ENCODE results near the gene MFSD6. TPM values are rescaled to one million over a fixed set of nuclear protein-coding genes. Genes with fewer than 3 reads are reported as not detected.

MFSD6 gene
- total RNA-seq, 1 donor from 2014 or later = 1.5 TPM

DNA sequence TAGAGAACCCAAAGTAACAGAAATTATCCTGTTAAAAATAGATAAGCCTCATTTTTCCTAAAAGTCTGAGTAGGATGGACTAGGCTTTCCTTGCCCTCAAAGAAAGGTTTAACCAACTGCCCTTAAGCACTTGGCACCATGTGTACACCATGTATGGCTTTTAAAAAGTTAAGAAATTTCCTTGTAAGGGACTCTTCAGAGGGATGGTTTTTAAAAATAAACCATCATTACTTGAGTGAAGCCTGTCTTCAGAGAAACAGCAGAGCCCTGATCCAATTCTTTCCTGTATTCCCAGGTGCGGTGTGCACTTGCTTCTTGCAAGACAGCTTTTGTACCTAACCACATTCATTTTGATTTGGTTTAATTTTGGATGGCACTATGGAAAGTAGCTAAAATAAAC, 127.4 kb downstream of the MFSD6 start:
- H3K4me1 Mint-ChIP-seq = peaks cover 28% of the 10 kb centered on the region
- peak overlapping the region; percentile 45 for H3K27ac Mint-ChIP-seq (ENCODE audit: unreplicated experiment)
- TF ChIP-seq, protein P1, sequence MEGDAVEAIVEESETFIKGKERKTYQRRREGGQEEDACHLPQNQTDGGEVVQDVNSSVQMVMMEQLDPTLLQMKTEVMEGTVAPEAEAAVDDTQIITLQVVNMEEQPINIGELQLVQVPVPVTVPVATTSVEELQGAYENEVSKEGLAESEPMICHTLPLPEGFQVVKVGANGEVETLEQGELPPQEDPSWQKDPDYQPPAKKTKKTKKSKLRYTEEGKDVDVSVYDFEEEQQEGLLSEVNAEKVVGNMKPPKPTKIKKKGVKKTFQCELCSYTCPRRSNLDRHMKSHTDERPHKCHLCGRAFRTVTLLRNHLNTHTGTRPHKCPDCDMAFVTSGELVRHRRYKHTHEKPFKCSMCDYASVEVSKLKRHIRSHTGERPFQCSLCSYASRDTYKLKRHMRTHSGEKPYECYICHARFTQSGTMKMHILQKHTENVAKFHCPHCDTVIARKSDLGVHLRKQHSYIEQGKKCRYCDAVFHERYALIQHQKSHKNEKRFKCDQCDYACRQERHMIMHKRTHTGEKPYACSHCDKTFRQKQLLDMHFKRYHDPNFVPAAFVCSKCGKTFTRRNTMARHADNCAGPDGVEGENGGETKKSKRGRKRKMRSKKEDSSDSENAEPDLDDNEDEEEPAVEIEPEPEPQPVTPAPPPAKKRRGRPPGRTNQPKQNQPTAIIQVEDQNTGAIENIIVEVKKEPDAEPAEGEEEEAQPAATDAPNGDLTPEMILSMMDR (conservative IDR thresholded peaks at IDR 0.05) = no peak
- peaks cover 17% of the 10 kb centered on the region for H3K9me3 Mint-ChIP-seq
- H3K27me3 Mint-ChIP-seq (ENCODE audit: low read depth) = no peaks in the 10 kb centered on the region
- peaks cover 38% of the 10 kb centered on the region for H3K36me3 Mint-ChIP-seq (ENCODE audit: low read depth)
- peak overlapping the region; percentile 87 for H3K4me3 Mint-ChIP-seq
- DNase-seq (ENCODE audit: low read depth, low spot score) = no peak

DNA sequence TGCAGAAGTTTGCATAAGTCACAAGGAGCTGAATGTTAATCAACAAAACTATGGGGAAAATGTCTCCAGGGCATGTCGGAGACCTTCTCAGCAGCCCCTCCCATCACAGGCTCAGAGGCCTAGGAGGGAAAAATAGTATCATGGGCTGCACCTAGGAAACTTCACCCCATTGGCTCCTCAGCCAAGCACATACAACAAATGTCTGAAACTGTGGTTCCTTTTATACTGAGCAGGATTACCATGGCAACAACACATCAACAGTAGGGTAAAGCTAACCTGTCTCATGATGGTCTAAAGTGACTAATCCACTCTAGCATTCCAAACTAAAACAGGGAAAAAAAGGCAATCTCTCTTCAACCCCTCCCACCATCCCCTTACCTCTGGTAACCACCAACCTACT, 129.6 kb downstream of the MFSD6 start:
- DNase-seq (ENCODE audit: low read depth, low spot score) = no peak
- Mint-ChIP-seq H3K27me3 (ENCODE audit: low read depth) (no peaks in the 10 kb centered on the region), H3K9me3 (peaks cover 28% of the 10 kb centered on the region), H3K36me3 (ENCODE audit: low read depth) (peaks cover 53% of the 10 kb centered on the region), H3K27ac (ENCODE audit: unreplicated experiment) (no peak overlapping the region), H3K4me3 (no peak overlapping the region), H3K4me1 (peaks cover 26% of the 10 kb centered on the region)
- TF ChIP-seq, protein P1 (conservative IDR thresholded peaks at IDR 0.05) = no peak

DNA sequence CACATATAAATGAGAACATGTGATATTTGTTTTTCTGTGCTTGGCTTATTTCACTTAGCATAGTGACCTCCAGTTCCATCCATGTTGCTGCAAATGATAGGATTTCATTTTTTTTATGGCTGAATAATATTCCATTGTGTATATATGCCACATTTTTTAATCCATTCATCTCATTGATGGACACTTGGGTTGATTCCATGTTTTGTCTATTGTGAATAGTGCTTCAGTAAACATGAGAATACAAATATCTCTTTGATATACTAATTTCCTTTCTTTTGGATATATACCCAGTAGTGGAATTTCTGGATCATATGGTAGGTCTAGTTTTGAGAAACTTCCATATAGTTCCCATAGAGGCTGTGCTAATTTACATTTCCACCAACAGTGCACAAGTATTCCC, 130.0 kb downstream of the MFSD6 start:
- TF ChIP-seq, protein P1 (conservative IDR thresholded peaks at IDR 0.05) = no peak
- Mint-ChIP-seq H3K27ac (ENCODE audit: unreplicated experiment) (no peak overlapping the region), H3K9me3 (peaks cover 28% of the 10 kb centered on the region), H3K27me3 (ENCODE audit: low read depth) (no peaks in the 10 kb centered on the region), H3K4me3 (no peak overlapping the region), H3K4me1 (peaks cover 26% of the 10 kb centered on the region), H3K36me3 (ENCODE audit: low read depth) (peaks cover 53% of the 10 kb centered on the region)
- no peak for DNase-seq (ENCODE audit: low read depth, low spot score)

DNA sequence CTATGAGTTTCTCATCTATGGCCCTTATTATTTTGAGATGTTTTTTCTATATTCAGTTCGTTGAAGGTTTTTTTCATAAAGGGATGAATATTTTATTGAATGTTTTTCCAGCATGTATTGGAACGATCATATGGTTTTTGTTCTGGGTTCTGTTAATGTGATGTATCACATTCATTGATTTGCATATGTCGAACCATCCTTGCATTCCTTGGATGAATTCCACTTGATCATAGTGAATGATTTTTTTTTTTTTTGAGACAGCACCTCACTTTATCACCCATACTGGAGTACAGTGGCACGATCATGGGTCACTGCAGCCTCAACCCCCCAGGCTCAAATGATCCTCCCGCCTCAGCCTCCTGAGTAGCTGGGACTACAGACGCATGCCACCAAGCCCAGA, 131.9 kb downstream of the MFSD6 start:
- DNase-seq (ENCODE audit: low read depth, low spot score) = no peak
- Mint-ChIP-seq H3K27ac (ENCODE audit: unreplicated experiment) (no peak overlapping the region), H3K4me3 (no peak overlapping the region), H3K27me3 (ENCODE audit: low read depth) (no peaks in the 10 kb centered on the region), H3K9me3 (peaks cover 28% of the 10 kb centered on the region), H3K4me1 (peaks cover 16% of the 10 kb centered on the region), H3K36me3 (ENCODE audit: low read depth) (peaks cover 53% of the 10 kb centered on the region)
- TF ChIP-seq, protein P1 (conservative IDR thresholded peaks at IDR 0.05) = no peak

DNA sequence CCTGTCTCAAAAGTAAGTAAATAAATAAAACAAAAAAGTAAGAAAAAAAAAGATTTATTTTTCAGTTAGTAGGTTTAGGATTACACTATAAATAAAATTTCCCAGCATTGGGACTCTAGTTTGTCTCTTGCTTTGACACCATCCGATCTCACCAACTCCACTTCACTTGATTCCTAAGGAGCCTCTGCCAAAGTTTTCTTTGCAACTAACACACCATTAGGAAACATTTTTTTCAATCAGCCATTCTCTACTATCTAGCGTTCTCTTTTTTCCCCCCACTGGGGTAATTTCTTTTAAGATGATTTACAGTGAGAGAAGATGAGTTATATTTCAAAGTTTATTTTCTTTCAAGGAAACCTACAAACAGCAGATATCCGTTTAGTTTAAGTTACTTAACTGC, 136.9 kb downstream of the MFSD6 start:
- Mint-ChIP-seq H3K27ac (ENCODE audit: unreplicated experiment) (no peak overlapping the region), H3K4me3 (no peak overlapping the region), H3K27me3 (ENCODE audit: low read depth) (no peaks in the 10 kb centered on the region), H3K9me3 (peaks cover 12% of the 10 kb centered on the region), H3K36me3 (ENCODE audit: low read depth) (peaks cover 26% of the 10 kb centered on the region), H3K4me1 (peaks cover 8% of the 10 kb centered on the region)
- no peak for DNase-seq (ENCODE audit: low read depth, low spot score)
- TF ChIP-seq, protein P1 (conservative IDR thresholded peaks at IDR 0.05) = no peak
